GM18907 (cell line): Measurements from ENCODE around the gene ASB2.

Source experiments
- ATAC-seq: cut with Tn5 transposase; IDR thresholded peaks from one replicate; pipeline ENCODE4 v1.9.1; 2021; ENCODE audit warnings: mild to moderate bottlenecking, moderate library complexity; ENCODE audit not compliant: unreplicated experiment

Gene ASB2

GRCh38 chr14:93930296-93930988, 45.9 kb downstream of the ASB2 start:
- ATAC-seq, result no peak

GRCh38 chr14:93929657-93930056, 46.7 kb downstream of the ASB2 start:
- no peak for ATAC-seq

DNA sequence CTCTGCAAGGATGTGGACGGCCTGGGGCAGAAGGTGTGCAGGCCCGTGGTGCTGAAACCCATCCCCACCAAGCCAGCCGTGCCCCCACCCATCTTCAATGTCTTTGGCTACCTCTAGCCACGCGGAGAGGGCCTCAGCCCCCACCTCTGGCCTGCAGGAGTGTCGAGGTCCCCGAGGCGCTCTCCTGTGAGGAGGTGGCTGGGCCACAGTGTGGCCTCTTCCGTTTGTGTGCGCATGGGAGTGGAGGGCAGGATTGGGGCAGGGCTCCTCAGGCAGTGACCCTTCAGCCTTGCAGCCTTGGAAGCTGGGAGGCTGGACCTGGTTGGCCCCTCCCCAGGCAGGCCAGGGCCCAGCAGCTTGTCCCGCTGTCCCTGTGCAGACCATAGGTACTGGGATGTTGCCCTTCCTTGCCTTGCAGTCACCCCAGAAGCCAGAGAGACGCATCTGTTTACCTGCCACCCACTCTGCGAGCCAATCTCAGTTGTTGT, 47.3 kb downstream of the ASB2 start:
- ATAC-seq, result no peak

GRCh38 chr14:93928184-93929047, 48.0 kb downstream of the ASB2 start:
- no peak for ATAC-seq

GRCh38 chr14:93927800-93928145, 48.6 kb downstream of the ASB2 start:
- ATAC-seq, result no peak

- no peak for ATAC-seq
These were observed 49.2 kb downstream of the ASB2 start, which contains the start of gene FAM181A for GRCh38 chr14:93926873-93927799. Gene FAM181A (plus strand): TSS chr14:93927344. CDS start chr14:93928286, 942 bp downstream.

GRCh38 chr14:93926245-93926872, 50.0 kb downstream of the ASB2 start:
- ATAC-seq, result no peak

DNA sequence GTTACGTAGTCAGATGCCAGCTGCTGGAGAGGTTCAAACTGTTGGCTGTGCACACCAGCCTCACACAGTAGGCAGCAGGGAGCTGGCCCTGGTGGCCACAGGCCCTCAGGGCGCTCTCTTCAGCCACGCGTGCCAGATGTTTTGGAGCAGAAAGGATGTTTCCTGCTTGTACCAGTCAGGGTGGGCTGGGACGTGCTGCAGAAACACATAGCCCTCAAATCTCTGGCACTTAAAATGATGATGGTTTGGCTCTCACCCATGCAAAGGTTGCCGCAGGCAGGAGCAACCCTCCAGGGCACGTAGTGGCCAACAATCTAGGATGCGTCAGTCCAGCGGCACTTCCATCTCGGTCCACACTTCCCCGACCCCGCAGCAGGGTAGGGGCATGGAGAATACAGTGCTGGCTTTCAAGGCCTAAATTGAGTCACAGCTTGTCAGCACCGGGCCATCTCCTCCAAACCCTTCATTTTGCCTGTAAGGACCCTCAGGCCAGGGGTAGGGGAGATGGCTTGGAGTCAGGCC, 50.9 kb downstream of the ASB2 start:
- ATAC-seq, result no peak

GRCh38 chr14:93924592-93925355, 51.6 kb downstream of the ASB2 start:
- ATAC-seq, result no peak

- ATAC-seq, result no peak
These were observed 52.7 kb downstream of the ASB2 start for GRCh38 chr14:93923626-93924025.

- ATAC-seq, result no peak
These were observed 55.2 kb downstream of the ASB2 start for GRCh38 chr14:93921001-93921806.

DNA sequence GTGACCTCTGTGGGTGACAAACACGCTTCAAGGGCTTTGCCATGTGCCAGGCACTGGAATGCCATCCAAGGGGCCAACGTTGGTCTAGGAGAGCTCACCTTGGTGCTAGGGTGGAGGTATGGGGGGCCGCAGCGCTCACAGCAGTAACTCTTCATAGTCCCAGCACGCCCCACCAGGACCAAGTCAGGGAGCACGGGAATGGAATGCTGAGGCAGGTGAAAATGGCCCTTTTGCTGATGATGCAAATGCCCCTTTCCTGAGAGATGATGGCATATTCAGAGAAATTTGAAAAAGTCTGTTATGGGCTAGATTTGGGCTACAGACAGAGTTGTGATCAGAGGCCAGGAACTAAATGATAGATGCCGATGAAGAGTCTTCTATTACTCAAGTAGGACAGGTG, 59.2 kb downstream of the ASB2 start:
- ATAC-seq, result no peak

GRCh38 chr14:93916498-93916897, 59.9 kb downstream of the ASB2 start:
- no peak for ATAC-seq

DNA sequence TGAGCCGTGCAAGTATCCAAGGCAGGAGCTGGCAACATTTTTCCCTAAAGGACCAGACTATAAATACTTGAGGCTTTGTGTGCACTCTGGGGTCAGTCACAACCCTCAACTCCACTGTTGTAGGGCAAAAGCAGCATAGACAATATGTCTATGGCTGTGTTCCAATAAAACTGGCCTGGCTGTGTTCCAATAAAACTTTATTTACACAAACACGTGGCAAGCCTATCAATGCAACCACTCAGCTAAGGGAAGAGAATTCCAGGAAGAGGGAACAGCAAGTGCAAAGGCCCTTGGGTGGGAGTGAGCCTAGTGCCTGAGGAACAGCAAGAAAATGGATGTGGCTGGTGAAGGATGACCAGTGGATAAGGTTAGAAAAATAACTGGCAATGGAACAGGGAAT, 60.6 kb downstream of the ASB2 start:
- ATAC-seq, result no peak

DNA sequence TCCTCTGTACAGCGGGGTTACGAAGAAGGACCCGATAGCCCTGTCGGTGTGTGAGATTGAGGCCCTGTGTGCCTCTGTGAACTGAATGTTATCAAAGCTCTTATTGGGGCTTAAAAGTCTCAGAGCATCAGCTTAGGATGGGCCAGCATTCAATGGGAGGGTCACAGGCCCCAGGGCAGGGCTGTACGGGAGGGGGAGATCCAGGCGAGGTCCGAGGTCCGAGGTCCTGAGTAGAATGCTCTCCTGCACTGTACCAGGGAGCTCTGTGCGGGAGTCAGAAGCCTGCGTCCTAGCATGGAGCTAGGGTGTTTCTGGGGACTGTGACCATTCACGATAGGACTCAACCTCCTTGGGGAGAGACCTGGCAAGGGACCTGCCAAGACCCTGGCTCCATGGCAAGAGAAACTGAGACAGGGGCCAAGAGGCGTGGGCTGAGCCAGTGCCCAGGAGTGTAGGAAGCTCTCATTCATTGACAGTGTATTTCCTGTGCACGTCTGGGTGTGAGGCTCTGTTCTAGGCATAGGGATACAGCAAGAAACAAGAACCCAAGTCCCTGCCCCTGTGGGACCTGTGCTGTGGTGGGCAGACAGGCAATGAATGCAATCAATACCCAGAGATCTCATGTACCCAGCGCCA, 61.2 kb downstream of the ASB2 start:
- no peak for ATAC-seq

DNA sequence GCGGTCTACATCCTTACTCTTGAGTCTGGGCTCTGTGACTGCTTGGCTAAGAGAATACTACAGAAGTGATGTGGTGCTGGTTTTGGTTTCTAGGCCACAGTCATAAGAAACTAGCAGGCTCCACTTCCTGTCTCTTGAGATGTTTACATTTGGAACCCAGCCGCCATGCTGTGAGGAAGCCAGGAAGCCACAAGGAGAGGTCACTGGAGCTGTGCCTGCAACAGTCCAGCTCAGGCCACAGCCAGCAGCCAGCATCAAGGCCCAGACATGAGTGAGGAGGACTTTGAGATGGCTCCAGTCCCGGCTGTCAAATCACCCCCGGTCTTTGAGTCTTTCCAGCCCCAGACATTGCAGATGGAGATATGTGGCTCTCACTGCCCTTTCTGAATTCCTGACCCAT, 62.1 kb downstream of the ASB2 start:
- ATAC-seq, result no peak

- ATAC-seq, result no peak
These were observed 63.6 kb downstream of the ASB2 start for GRCh38 chr14:93912782-93913181.

DNA sequence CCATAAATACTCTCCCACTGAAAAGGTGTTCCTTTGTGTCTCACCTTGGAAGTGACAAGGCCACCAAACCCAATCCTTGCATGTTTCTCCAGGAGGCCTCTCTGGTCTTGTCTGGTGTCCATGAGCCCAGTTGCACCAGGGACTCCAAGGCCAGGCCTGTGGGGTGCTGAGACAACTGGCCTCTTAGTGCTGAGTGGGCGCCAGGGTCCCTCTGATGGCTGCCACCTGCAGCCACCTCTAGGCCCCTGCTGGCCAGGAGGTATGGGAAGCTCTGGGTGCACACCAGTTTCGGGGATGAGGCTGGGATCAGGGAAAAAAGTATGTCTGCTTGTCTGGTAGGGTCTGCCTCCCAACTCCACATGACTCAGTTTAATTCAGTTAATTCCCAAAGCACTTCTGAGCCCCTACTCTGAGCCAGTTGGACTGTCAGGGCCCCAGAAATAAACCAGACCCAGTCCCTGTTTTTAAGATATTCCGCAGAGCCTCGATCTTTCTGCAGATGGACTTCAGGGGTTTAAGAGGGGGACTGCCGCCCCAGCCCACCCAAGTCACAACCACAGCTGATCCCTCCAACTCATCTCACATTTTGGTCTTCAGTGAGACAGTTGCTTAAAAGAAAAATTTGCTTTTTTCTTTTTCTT, 64.3 kb downstream of the ASB2 start:
- ATAC-seq, result no peak
